K562 (cell line): ENCODE data around the gene HLCS. TPM values are rescaled to one million over a fixed set of nuclear protein-coding genes. Genes with fewer than 3 reads are reported as not detected.
A peak's percentile ranks its signal among the peaks of the same experiment; 100 is the strongest.

ENCODE experiments used
- ATAC-seq: fragments of 200-7000 bp; cut with Tn5 transposase; 3 replicates; pipeline ENCODE4 v1.9.1; 2020; ENCODE audit warnings: moderate library complexity
- BruUV-seq: library from RNA; stranded (reverse); fragments of 400-500 nt; replicated peaks from 2 replicates; lab custom pipeline; 2021; lab: Mats Ljungman, UMichigan
- CTCF ChIA-PET: fragments of 300-600 bp; formaldehyde crosslinking; extraction: SDS; loops from one replicate; lab custom pipeline; 2021; ENCODE audit warnings: low intra/inter-chr PET ratio; lab: Yijun Ruan, JAX
- POLR2A ChIA-PET: fragments of 300-600, 350-650 bp; sonication (Branson Sonifier 250); formaldehyde crosslinking; extraction: SDS; loops from one replicate; lab custom pipeline; 2021; ENCODE audit warnings: antibody characterized with exemption, inconsistent platforms; lab: Yijun Ruan, JAX
- DNase-seq, 4 experiments: peaks; one replicate each; pipeline versions ENCODE4 v3.0.0 to v3.0.0-alpha.2; 2011 to 2018; ENCODE audit warnings: low spot score in 3 of 4, mixed read lengths in 3 of 4; ENCODE audit errors: extremely low read depth in 1 of 4
- FAIRE-seq: peaks from 2 replicates; lab custom pipeline; 2011; peaks lifted over from hg19 to GRCh38; lab: Jason Lieb, UNC
- H2AFZ ChIP-seq: 2 replicates; pipeline ENCODE4 v1.6.0; 2011; ENCODE audit warnings: low read depth, low read length, control low read depth, inconsistent platforms
- H3K27ac ChIP-seq: fragments of 200-600 bp; 3 replicates; pipeline ENCODE4 v1.8.0; 2011; ENCODE audit warnings: low read depth, mild to moderate bottlenecking, control low read depth, inconsistent platforms, low read length, moderate library complexity, mixed read lengths; ENCODE audit errors: extremely low read depth
- H3K27me3 ChIP-seq, 2 experiments: fragments of 300-600 bp in 1 of 2; 2 replicates in 1 of 2; 3 replicates in 1 of 2; pipeline versions ENCODE4 v1.6.0 to v1.8.0; 2011; ENCODE audit warnings: inconsistent platforms in 2 of 2, low read length in 2 of 2, mild to moderate bottlenecking in 1 of 2, mixed read lengths in 1 of 2, moderate library complexity in 1 of 2; ENCODE audit not compliant: control insufficient read depth in 2 of 2, insufficient read depth in 2 of 2
- H3K36me3 ChIP-seq: fragments of 300-600 bp; 3 replicates; pipeline ENCODE4 v1.8.0; 2011; ENCODE audit warnings: mild to moderate bottlenecking, low read length, inconsistent platforms; ENCODE audit not compliant: control insufficient read depth, insufficient read depth
- H3K4me1 ChIP-seq, 2 experiments: fragments of 200-600 bp in 1 of 2; replicated peaks in 1 of 2; 2 replicates in 1 of 2; 3 replicates in 1 of 2; pipeline versions ENCODE4 v1.5.1 to v1.8.0; 2011; ENCODE audit warnings: inconsistent platforms in 2 of 2, low read length in 2 of 2, mild to moderate bottlenecking in 1 of 2, mixed read lengths in 1 of 2, moderate library complexity in 1 of 2; ENCODE audit not compliant: control insufficient read depth in 2 of 2, insufficient read depth in 2 of 2
- H3K4me2 ChIP-seq: 2 replicates; pipeline ENCODE4 v1.6.1; 2011; ENCODE audit warnings: low read length, control low read depth, inconsistent platforms, mixed read lengths; ENCODE audit not compliant: insufficient read depth
- H3K4me3 ChIP-seq: fragments of 200-600 bp; sonication (generic), shearing (Covaris generic); 2 replicates; pipeline ENCODE4 v1.5.1; 2016; ENCODE audit warnings: control low read depth, inconsistent platforms
- H3K79me2 ChIP-seq: fragments of 200-600 bp; 3 replicates; pipeline ENCODE4 v1.8.0; 2011; ENCODE audit warnings: low read length, inconsistent platforms; ENCODE audit not compliant: control insufficient read depth, insufficient read depth
- H3K9ac ChIP-seq, 2 experiments: 2 replicates each; pipeline versions ENCODE4 v1.6.0 to v1.6.1; 2011; ENCODE audit warnings: low read depth in 2 of 2, low read length in 2 of 2, control low read depth in 1 of 2, inconsistent platforms in 1 of 2, mild to moderate bottlenecking in 1 of 2, mixed read lengths in 1 of 2; ENCODE audit not compliant: insufficient read depth in 1 of 2
- H3K9me1 ChIP-seq: one replicate; pipeline ENCODE4 v1.6.0; 2011; ENCODE audit warnings: inconsistent platforms, mild to moderate bottlenecking, low read length, moderate library complexity; ENCODE audit not compliant: control insufficient read depth, insufficient read depth
- H3K9me3 ChIP-seq: replicated peaks from 2 replicates; pipeline ENCODE4 v1.5.1; 2011; ENCODE audit warnings: low read depth, low read length, inconsistent platforms; ENCODE audit not compliant: control insufficient read depth, insufficient read depth
- H4K20me1 ChIP-seq: replicated peaks from 2 replicates; pipeline ENCODE4 v1.6.1; 2011; ENCODE audit warnings: low read length, inconsistent platforms, mixed read lengths; ENCODE audit not compliant: control insufficient read depth, insufficient read depth
- E2F1 ChIP-seq: sonication (generic); formaldehyde crosslinking; IDR thresholded peaks from 2 replicates; pipeline ENCODE4 v1.8.1; 2023; ENCODE audit warnings: mild to moderate bottlenecking, missing genetic modification reagents, moderate library complexity
- E2F6 ChIP-seq, 2 experiments: IDR thresholded peaks; 2 replicates each; pipeline ENCODE4 v1.6.1; 2011; ENCODE audit warnings: borderline replicate concordance in 1 of 2, control low read depth in 1 of 2, low read depth in 1 of 2, low read length in 1 of 2, mild to moderate bottlenecking in 1 of 2, mixed read lengths in 1 of 2, moderate library complexity in 1 of 2; ENCODE audit not compliant: insufficient read depth in 1 of 2, insufficient read length in 1 of 2, poor library complexity in 1 of 2, severe bottlenecking in 1 of 2; ENCODE audit errors: extremely low read depth in 1 of 2
- ELF4 ChIP-seq: fragments of 450-650 bp; formaldehyde crosslinking; IDR thresholded peaks from 2 replicates; pipeline ENCODE4 v1.4.0; 2022; ENCODE audit warnings: missing genetic modification characterization
- KLF13 ChIP-seq: fragments of 450-650 bp; IDR thresholded peaks from 2 replicates; pipeline ENCODE4 v1.6.1; 2016; ENCODE audit warnings: missing genetic modification characterization, low read depth, mild to moderate bottlenecking, missing compliant biosample characterization, moderate library complexity, borderline replicate concordance
- MAFF ChIP-seq: IDR thresholded peaks from 2 replicates; pipeline ENCODE4 v1.6.1; 2012; ENCODE audit warnings: low read length, improper control_type of control experiment
- NFE2L1 ChIP-seq: fragments of 450-650 bp; IDR thresholded peaks from 2 replicates; pipeline ENCODE4 v1.6.1; 2016; ENCODE audit warnings: missing genetic modification characterization, low read depth, mild to moderate bottlenecking, missing compliant biosample characterization, moderate library complexity, borderline replicate concordance
- NFYB ChIP-seq: IDR thresholded peaks from 2 replicates; pipeline ENCODE4 v1.6.1; 2011; ENCODE audit warnings: mild to moderate bottlenecking, moderate library complexity; ENCODE audit not compliant: insufficient read length; ENCODE audit errors: extremely low read depth
- NR1H2 ChIP-seq: sonication (generic); formaldehyde crosslinking; IDR thresholded peaks from 2 replicates; pipeline ENCODE4 v1.4.0; 2020; ENCODE audit warnings: mild to moderate bottlenecking, missing genetic modification reagents
- NRF1 ChIP-seq, 2 experiments: fragments of 450-650 bp; IDR thresholded peaks in 1 of 2; conservative IDR thresholded peaks in 1 of 2; 2 replicates each; pipeline ENCODE4 v1.6.1; 2014; ENCODE audit warnings: mild to moderate bottlenecking in 2 of 2
- RBM34 ChIP-seq: fragments of 200-400 bp; formaldehyde crosslinking; IDR thresholded peaks from 2 replicates; pipeline ENCODE4 v1.6.1; 2018; ENCODE audit warnings: low read length, borderline replicate concordance; ENCODE audit not compliant: insufficient read depth
- RBM39 ChIP-seq: fragments of 200-400 bp; formaldehyde crosslinking; optimal IDR thresholded peaks from 2 replicates; pipeline ENCODE3; 2018; ENCODE audit warnings: low read depth, low read length
- XRCC4 ChIP-seq: IDR thresholded peaks from one replicate; pipeline ENCODE4 v1.6.1; 2011; ENCODE audit not compliant: insufficient read depth, insufficient read length; ENCODE audit errors: extremely low read depth
- ZNF431 ChIP-seq: sonication (generic); formaldehyde crosslinking; IDR thresholded peaks from 2 replicates; pipeline ENCODE4 v1.8.0; 2022; ENCODE audit warnings: mild to moderate bottlenecking, missing genetic modification reagents
- ZNF444 ChIP-seq: fragments of 250-450 bp; sonication (Bioruptor Pico); IDR thresholded peaks from 2 replicates; pipeline ENCODE4 v1.4.0; 2020; ENCODE audit warnings: mild to moderate bottlenecking, moderate library complexity
- ZNF592 ChIP-seq: fragments of 450-650 bp; IDR thresholded peaks from 2 replicates; pipeline ENCODE4 v1.6.1; 2017; ENCODE audit warnings: antibody characterized with exemption, mild to moderate bottlenecking
- WGBS: fragments of 100-300 bp; shearing (Covaris generic); methylation state at CpG from one replicate; pipeline ENCODE4 v1.1.6; 2016; ENCODE audit warnings: low coverage, mixed read lengths; ENCODE audit not compliant: insufficient coverage; ENCODE audit errors: missing lambda C conversion rate; 5-methylcytosine and 5-hydroxymethylcytosine counted together
- in situ Hi-C: fragments of 300-500 bp; cut with MboI; formaldehyde crosslinking; loops from 4 replicates; pipeline ENCODE4 v1.15.0; 2018; ENCODE audit warnings: inconsistent platforms, mixed read lengths
- intact Hi-C: fragments of 100-400 bp; cut with micrococcal nuclease; formaldehyde crosslinking; loops from 2 replicates; pipeline ENCODE4 v1.14.2; 2022
- polyA plus RNA-seq, 8 experiments: library from polyadenylated mRNA; depleted of rRNA in 4 of 8; stranded (reverse) in 5 of 8; unstranded in 3 of 8; fragments of >200 nt; fragmentation: Nextera tagmentation in 2 of 8; fragmentation: Illumina TruSeq in 1 of 8; extraction: Ambion mirVana in 2 of 8; extraction: Trizol in 1 of 8; gene quantifications; 2 replicates each; pipeline versions ENCODE4 v1.2.1 to v1.2.3, GENCODE V29; 2011 to 2014; ENCODE audit warnings: inconsistent platforms in 1 of 8, missing spikeins in 1 of 8
- total RNA-seq, 7 experiments: library from RNA; depleted of rRNA in 6 of 7; stranded (reverse); fragments of >200 nt in 6 of 7; fragmentation: Illumina TruSeq in 2 of 7; extraction: Trizol in 2 of 7; gene quantifications; 2 replicates each; pipeline versions ENCODE4 v1.2.1 to v1.2.3, GENCODE V29; 2011 to 2021; ENCODE audit warnings: low replicate concordance in 1 of 7

Gene HLCS
- total and polyA plus RNA-seq, 9 of the 15 experiments (the other 6 are each of a cell fraction or from before 2014, with no cell fraction given) = 3.0 to 21.5 (median 17.1) TPM

GRCh38 chr21:36718951-36719501 is 247.4 kb downstream of the HLCS start:
- no TSS peak for BruUV-seq
- CTCF ChIA-PET = no interaction called here
- FAIRE-seq = peak; percentile 42
- 0 out of 4 replicates have a peak, but pooled peaks have one; percentile 22 to 35 for TF ChIP-seq NRF1 (conservative IDR thresholded peaks at IDR 0.05 in 1 of 2, IDR thresholded peaks at IDR 0.05 in 1 of 2)
- peak; percentile 30; the same call in 1 of the 2 replicates for TF ChIP-seq MAFF
- TF ChIP-seq RBM34 = no peak
- no peak for TF ChIP-seq E2F1 (CRISPR knock-in tag)
- TF ChIP-seq RBM39 = no peak
- no peak for TF ChIP-seq XRCC4
- TF ChIP-seq NFYB = no peak
- TF ChIP-seq ELF4 (CRISPR knock-in tag) = no peak
- TF ChIP-seq ZNF444 = no peak
- TF ChIP-seq ZNF431 (CRISPR knock-in tag) = no peak
- TF ChIP-seq E2F6 (IDR thresholded peaks at IDR 0.05; ENCODE audit: borderline replicate concordance in 1 of 2, extremely low read depth in 1 of 2, insufficient read depth in 1 of 2, insufficient read length in 1 of 2, low read depth in 1 of 2, low read length in 1 of 2, poor library complexity in 1 of 2, severe bottlenecking in 1 of 2) = peak in 1 of 2 experiments; percentile 57
- peak; percentile 28; the same call in 1 of the 2 replicates for TF ChIP-seq ZNF592
- TF ChIP-seq NFE2L1 (tag) = peak; percentile 42; the same call in 1 of the 2 replicates
- no peak for TF ChIP-seq NR1H2 (CRISPR knock-in tag)
- peak; percentile 55; the same call in 1 of the 2 replicates for TF ChIP-seq KLF13 (tag)

More at GRCh38 chr21:36718951-36719501, 247.4 kb downstream of the HLCS start:
- no peaks in the 10 kb centered on the region for H4K20me1 ChIP-seq
- peak overlapping the region in 1 of 2 experiments; percentile 81; a peak in 2 of 4 replicates for H3K9ac ChIP-seq
- no peaks in the 10 kb centered on the region for H3K36me3 ChIP-seq
- WGBS = 6% methylated on average over 18 of the region's 18 CpGs
- no peak overlapping the region for H3K27ac ChIP-seq
- H3K9me3 ChIP-seq = no peaks in the 10 kb centered on the region
- in situ Hi-C loops = no loop called here
- intact Hi-C loops = no loop called here
- peaks cover 5 to 13% of the 10 kb centered on the region in 2 experiments; a peak in 4 of 5 replicates for H3K4me1 ChIP-seq
- peak in 2 of 4 experiments; percentile 56 to 68 for DNase-seq
- peak overlapping the region; percentile 21; the same call in 1 of the 2 replicates for H3K4me2 ChIP-seq
- H2AFZ ChIP-seq = peak overlapping the region; percentile 73
- POLR2A ChIA-PET = interaction anchor here (0.6 to 1.1 kb wide), 2 partner anchors 9 to 1394 kb away, joined by 3 to 4 read pairs; no protein-coding TSS in a partner anchor
- H3K27me3 ChIP-seq = peaks cover 46 to 56% of the 10 kb centered on the region in 2 experiments
- ATAC-seq = peak; percentile 94
- H3K9me1 ChIP-seq = no peaks in the 10 kb centered on the region
- no peak overlapping the region for H3K4me3 ChIP-seq
- H3K79me2 ChIP-seq = no peaks in the 10 kb centered on the region
